ENCODE measurements around the gene PEX6. TPM values are rescaled to one million over a fixed set of nuclear protein-coding genes. Genes with fewer than 3 reads are reported as not detected.
A peak's percentile ranks its signal among the peaks of the same experiment; 100 is the strongest.
"Not testable (repeated sequence)": the region's sequence is repeated elsewhere in the genome, so short reads cannot be mapped to it uniquely, and the experiment has no call there.

The PEX6 gene
- total RNA-seq, 1 donor from 2014 or later: 33.3 TPM

- peak; percentile 95 to 98 for ATAC-seq
These were observed 18.6 kb downstream of the PEX6 start, which contains the start of gene GNMT for GRCh38 chr6:42960243-42961019. Gene GNMT, plus strand, starts transcription at chr6:42960754. Its CDS starts 14 bp downstream, at chr6:42960768.

GRCh38 chr6:42959917-42960242, 19.1 kb downstream of the PEX6 start:
- peaks cover 19% of the 10 kb centered on the region for H3K4me1 ChIP-seq
- TF ChIP-seq CTCF (IDR thresholded peaks at IDR 0.05): no peak
- peak overlapping the region; percentile 64 for H3K27ac ChIP-seq
- peak overlapping the region; percentile 62 for H3K4me3 ChIP-seq
- H3K36me3 ChIP-seq: peaks cover 21% of the 10 kb centered on the region
- H3K9me3 ChIP-seq: no peaks in the 10 kb centered on the region
- DNase-seq: no peak
- intact Hi-C loops (cut with DNase I): no loop called here
- no peak for ATAC-seq
- H3K27me3 ChIP-seq (ENCODE audit: low read depth): no peaks in the 10 kb centered on the region

More at GRCh38 chr6:42960243-42961019, 18.6 kb downstream of the PEX6 start, which contains the start of gene GNMT:
- Histone ChIP-seq H3K4me3 (peak within 1 kb of the TSS; percentile 62), H3K27ac (peak within 1 kb of the TSS; percentile 64), H3K9me3 (no peaks in the 10 kb centered on the region), H3K27me3 (ENCODE audit: low read depth) (no peaks in the 10 kb centered on the region), H3K4me1 (peaks cover 19% of the 10 kb centered on the region), H3K36me3 (peaks cover 27% of the 10 kb centered on the region)
- peak; percentile 88 for DNase-seq
- intact Hi-C loops (cut with DNase I): no loop called here
- no peak for TF ChIP-seq CTCF (IDR thresholded peaks at IDR 0.05)

GRCh38 chr6:42958125-42958524, 20.9 kb downstream of the PEX6 start:
- DNase-seq (no peak), ATAC-seq (no peak)
- H3K36me3 ChIP-seq: peaks cover 4% of the 10 kb centered on the region
- intact Hi-C loops (cut with DNase I): no loop called here
- peaks cover 19% of the 10 kb centered on the region for H3K4me1 ChIP-seq
- H3K4me3 ChIP-seq: no peak overlapping the region
- H3K27me3 ChIP-seq (ENCODE audit: low read depth): no peaks in the 10 kb centered on the region
- H3K9me3 ChIP-seq: no peaks in the 10 kb centered on the region
- no peak overlapping the region for H3K27ac ChIP-seq
- TF ChIP-seq CTCF (IDR thresholded peaks at IDR 0.05): no peak

GRCh38 chr6:42954405-42954804, 24.6 kb downstream of the PEX6 start:
- H3K36me3 ChIP-seq; H3K4me3 ChIP-seq; intact Hi-C loops (cut with DNase I); H3K27me3 ChIP-seq (ENCODE audit: low read depth); DNase-seq; H3K4me1 ChIP-seq; ATAC-seq; H3K9me3 ChIP-seq; H3K27ac ChIP-seq: not testable (repeated sequence)

- Histone ChIP-seq H3K36me3 (no peaks in the 10 kb centered on the region), H3K27ac (no peak overlapping the region), H3K9me3 (no peaks in the 10 kb centered on the region), H3K4me1 (no peaks in the 10 kb centered on the region), H3K4me3 (no peak overlapping the region), H3K27me3 (ENCODE audit: low read depth) (no peaks in the 10 kb centered on the region)
- no peak for TF ChIP-seq CTCF (IDR thresholded peaks at IDR 0.05)
- DNase-seq (no peak), ATAC-seq (no peak)
- intact Hi-C loops (cut with DNase I): no loop called here
These were observed 26.6 kb downstream of the PEX6 start for GRCh38 chr6:42952389-42952788.

GRCh38 chr6:42947950-42948349, 31.0 kb downstream of the PEX6 start:
- ATAC-seq: no peak
- no peaks in the 10 kb centered on the region for H3K9me3 ChIP-seq

More at GRCh38 chr6:42947950-42948349, 31.0 kb downstream of the PEX6 start:
- Histone ChIP-seq H3K27ac (no peak overlapping the region), H3K4me3 (no peak overlapping the region), H3K36me3 (peaks cover 13% of the 10 kb centered on the region), H3K4me1 (no peaks in the 10 kb centered on the region), H3K27me3 (ENCODE audit: low read depth) (no peaks in the 10 kb centered on the region)
- no peak for DNase-seq
- intact Hi-C loops (cut with DNase I): no loop called here
- TF ChIP-seq CTCF (IDR thresholded peaks at IDR 0.05): no peak

Measured in lower lobe of right lung (tissue), 2 donors.